ENCODE data around the gene OR51B6.
"Not testable (repeated sequence)": the region's sequence is repeated elsewhere in the genome, so short reads cannot be mapped to it uniquely, and the experiment has no call there.

OR51B6 gene

GRCh38 chr11:5351208-5351607 lies at the start of gene OR51B6:
OR51B6 (plus strand) TSS chr11:5351508; CDS start chr11:5351508, 0 bp downstream.
- Histone ChIP-seq H3K4me1 (ENCODE audit: insufficient read depth, low read length) (no peaks in the 10 kb centered on the region), H3K36me3 (ENCODE audit: insufficient read depth, low read length) (no peaks in the 10 kb centered on the region), H3K4me3 (ENCODE audit: low read depth in 1 of 2, low read length in 2 of 2) (no peak within 1 kb of the TSS), H3K27ac (ENCODE audit: low read depth, low read length) (no peak within 1 kb of the TSS), H3K9me3 (ENCODE audit: low read length) (no peaks in the 10 kb centered on the region), H3K27me3 (ENCODE audit: control insufficient read depth in 1 of 2, insufficient read depth in 2 of 2, low read length in 2 of 2) (no peaks in the 10 kb centered on the region), H3K9ac (ENCODE audit: low read length) (no peak within 1 kb of the TSS)

- Histone ChIP-seq H3K27ac (ENCODE audit: low read depth, low read length) (no peak within 1 kb of the TSS), H3K9ac (ENCODE audit: low read length) (no peak within 1 kb of the TSS), H3K9me3 (ENCODE audit: low read length) (no peaks in the 10 kb centered on the region), H3K4me1 (ENCODE audit: insufficient read depth, low read length) (no peaks in the 10 kb centered on the region), H3K27me3 (ENCODE audit: control insufficient read depth in 1 of 2, insufficient read depth in 2 of 2, low read length in 2 of 2) (no peaks in the 10 kb centered on the region), H3K36me3 (ENCODE audit: insufficient read depth, low read length) (no peaks in the 10 kb centered on the region), H3K4me3 (ENCODE audit: low read depth in 1 of 2, low read length in 2 of 2) (no peak within 1 kb of the TSS)
Observed at GRCh38 chr11:5301846-5302245, 49.5 kb upstream of the OR51B6 start, which contains the start of gene OR51B4. OR51B4 (minus strand) TSS chr11:5301946; CDS start chr11:5301946, 0 bp downstream.

GRCh38 chr11:5303626-5304025 lies 47.7 kb upstream of the OR51B6 start:
- Histone ChIP-seq H3K4me3 (ENCODE audit: low read depth in 1 of 2, low read length in 2 of 2) (no peak overlapping the region), H3K9ac (ENCODE audit: low read length) (no peak overlapping the region), H3K36me3 (ENCODE audit: insufficient read depth, low read length) (no peaks in the 10 kb centered on the region), H3K27me3 (ENCODE audit: control insufficient read depth in 1 of 2, insufficient read depth in 2 of 2, low read length in 2 of 2) (no peaks in the 10 kb centered on the region), H3K4me1 (ENCODE audit: insufficient read depth, low read length) (no peaks in the 10 kb centered on the region), H3K9me3 (ENCODE audit: low read length) (no peaks in the 10 kb centered on the region), H3K27ac (ENCODE audit: low read depth, low read length) (no peak overlapping the region)

GRCh38 chr11:5304046-5304445 lies 47.3 kb upstream of the OR51B6 start:
- Histone ChIP-seq H3K9me3 (ENCODE audit: low read length) (no peaks in the 10 kb centered on the region), H3K36me3 (ENCODE audit: insufficient read depth, low read length) (no peaks in the 10 kb centered on the region), H3K27me3 (ENCODE audit: control insufficient read depth in 1 of 2, insufficient read depth in 2 of 2, low read length in 2 of 2) (no peaks in the 10 kb centered on the region), H3K4me1 (ENCODE audit: insufficient read depth, low read length) (no peaks in the 10 kb centered on the region), H3K4me3 (ENCODE audit: low read depth in 1 of 2, low read length in 2 of 2) (no peak overlapping the region), H3K9ac (ENCODE audit: low read length) (no peak overlapping the region), H3K27ac (ENCODE audit: low read depth, low read length) (no peak overlapping the region)

- H3K9me3 ChIP-seq (ENCODE audit: low read length), result no peaks in the 10 kb centered on the region
- no peaks in the 10 kb centered on the region for H3K4me1 ChIP-seq (ENCODE audit: insufficient read depth, low read length)
- no peaks in the 10 kb centered on the region for H3K27me3 ChIP-seq (ENCODE audit: control insufficient read depth in 1 of 2, insufficient read depth in 2 of 2, low read length in 2 of 2)
- no peak overlapping the region for H3K4me3 ChIP-seq (ENCODE audit: low read depth in 1 of 2, low read length in 2 of 2)
- H3K36me3 ChIP-seq (ENCODE audit: insufficient read depth, low read length), result no peaks in the 10 kb centered on the region
- H3K27ac ChIP-seq (ENCODE audit: low read depth, low read length), result no peak overlapping the region
- no peak overlapping the region for H3K9ac ChIP-seq (ENCODE audit: low read length)
Observed at GRCh38 chr11:5307256-5308019, 43.9 kb upstream of the OR51B6 start.

DNA sequence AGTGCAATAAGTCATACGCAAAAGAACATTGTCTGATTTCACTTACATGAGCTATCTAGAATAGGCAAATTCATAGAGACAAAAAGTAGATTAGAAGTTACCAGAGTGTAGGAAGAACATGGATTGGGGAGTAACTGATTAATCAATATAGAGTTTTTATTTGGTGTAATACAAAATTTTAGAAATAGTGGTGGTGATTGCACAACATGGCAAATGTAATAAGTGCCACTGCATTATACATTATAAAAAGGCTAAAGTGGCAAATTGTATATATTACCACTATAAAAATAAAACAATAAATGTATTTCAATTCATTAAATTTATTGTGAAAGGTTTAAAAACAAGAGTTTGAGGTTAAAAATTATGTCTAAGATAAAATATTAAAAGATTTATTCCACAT lies 40.9 kb upstream of the OR51B6 start:
- Histone ChIP-seq H3K36me3 (ENCODE audit: insufficient read depth, low read length) (no peaks in the 10 kb centered on the region), H3K9me3 (ENCODE audit: low read length) (no peaks in the 10 kb centered on the region), H3K27ac (ENCODE audit: low read depth, low read length) (no peak overlapping the region), H3K27me3 (ENCODE audit: control insufficient read depth in 1 of 2, insufficient read depth in 2 of 2, low read length in 2 of 2) (no peaks in the 10 kb centered on the region), H3K4me1 (ENCODE audit: insufficient read depth, low read length) (no peaks in the 10 kb centered on the region), H3K4me3 (ENCODE audit: low read depth in 1 of 2, low read length in 2 of 2) (no peak overlapping the region), H3K9ac (ENCODE audit: low read length) (no peak overlapping the region)

- H3K36me3 ChIP-seq (ENCODE audit: insufficient read depth, low read length); H3K27me3 ChIP-seq (ENCODE audit: control insufficient read depth in 1 of 2, insufficient read depth in 2 of 2, low read length in 2 of 2); H3K4me3 ChIP-seq (ENCODE audit: low read depth in 1 of 2, low read length in 2 of 2); H3K9ac ChIP-seq (ENCODE audit: low read length); H3K9me3 ChIP-seq (ENCODE audit: low read length); H3K27ac ChIP-seq (ENCODE audit: low read depth, low read length); H3K4me1 ChIP-seq (ENCODE audit: insufficient read depth, low read length): not testable (repeated sequence)
Observed at GRCh38 chr11:5313326-5314023, 37.8 kb upstream of the OR51B6 start.

DNA sequence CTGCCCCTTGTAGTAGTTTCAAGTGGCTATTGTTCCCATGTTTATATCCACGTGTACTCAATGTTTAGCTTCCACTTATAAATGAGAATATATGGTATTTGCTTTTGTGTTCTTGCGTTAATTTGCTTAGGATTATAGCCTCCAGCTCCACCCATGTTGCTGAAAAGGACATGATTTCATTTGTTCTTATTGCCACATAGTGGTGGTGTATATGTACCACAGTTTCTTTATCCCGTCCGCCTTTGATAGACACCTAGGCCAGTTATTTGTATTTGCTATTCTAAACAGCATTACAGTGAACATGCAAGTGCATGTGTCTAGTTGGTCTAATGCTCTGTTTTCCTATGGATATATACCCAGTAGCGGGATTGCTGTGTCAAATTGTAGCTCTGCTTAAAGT lies 34.0 kb upstream of the OR51B6 start:
- Histone ChIP-seq H3K4me1 (ENCODE audit: insufficient read depth, low read length) (no peaks in the 10 kb centered on the region), H3K27me3 (ENCODE audit: control insufficient read depth in 1 of 2, insufficient read depth in 2 of 2, low read length in 2 of 2) (no peaks in the 10 kb centered on the region), H3K27ac (ENCODE audit: low read depth, low read length) (no peak overlapping the region), H3K9ac (ENCODE audit: low read length) (no peak overlapping the region), H3K4me3 (ENCODE audit: low read depth in 1 of 2, low read length in 2 of 2) (no peak overlapping the region), H3K9me3 (ENCODE audit: low read length) (no peaks in the 10 kb centered on the region), H3K36me3 (ENCODE audit: insufficient read depth, low read length) (no peaks in the 10 kb centered on the region)

DNA sequence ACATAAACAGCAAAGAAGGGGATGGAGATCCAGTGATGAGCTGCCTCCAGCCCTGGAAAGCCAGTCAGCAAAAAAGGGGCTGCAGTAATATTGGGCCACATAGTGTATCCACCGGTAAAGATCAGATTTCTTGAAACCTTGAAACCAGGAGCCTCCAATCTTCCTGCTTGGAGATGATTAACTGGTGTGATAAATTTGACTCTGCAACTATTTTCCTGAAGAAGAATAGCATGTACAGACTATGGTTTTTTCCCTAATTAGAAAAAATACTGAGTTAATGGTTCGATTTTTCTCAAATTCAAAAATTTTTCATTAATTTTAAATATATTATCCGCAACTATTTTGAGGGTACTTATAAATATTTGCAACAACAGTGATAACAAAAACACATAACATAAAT lies 27.1 kb upstream of the OR51B6 start, which contains the start of gene OR51B2:
TSS of gene OR51B2 (minus strand) at position 101 of the 400 bp plus-strand sequence. CDS start at position 101, 0 bp downstream.
- no peaks in the 10 kb centered on the region for H3K4me1 ChIP-seq (ENCODE audit: insufficient read depth, low read length)
- no peaks in the 10 kb centered on the region for H3K9me3 ChIP-seq (ENCODE audit: low read length)
- no peaks in the 10 kb centered on the region for H3K36me3 ChIP-seq (ENCODE audit: insufficient read depth, low read length)
- no peak within 1 kb of the TSS for H3K9ac ChIP-seq (ENCODE audit: low read length)
- no peaks in the 10 kb centered on the region for H3K27me3 ChIP-seq (ENCODE audit: control insufficient read depth in 1 of 2, insufficient read depth in 2 of 2, low read length in 2 of 2)
- no peak within 1 kb of the TSS for H3K4me3 ChIP-seq (ENCODE audit: low read depth in 1 of 2, low read length in 2 of 2)
- H3K27ac ChIP-seq (ENCODE audit: low read depth, low read length), result no peak within 1 kb of the TSS

DNA sequence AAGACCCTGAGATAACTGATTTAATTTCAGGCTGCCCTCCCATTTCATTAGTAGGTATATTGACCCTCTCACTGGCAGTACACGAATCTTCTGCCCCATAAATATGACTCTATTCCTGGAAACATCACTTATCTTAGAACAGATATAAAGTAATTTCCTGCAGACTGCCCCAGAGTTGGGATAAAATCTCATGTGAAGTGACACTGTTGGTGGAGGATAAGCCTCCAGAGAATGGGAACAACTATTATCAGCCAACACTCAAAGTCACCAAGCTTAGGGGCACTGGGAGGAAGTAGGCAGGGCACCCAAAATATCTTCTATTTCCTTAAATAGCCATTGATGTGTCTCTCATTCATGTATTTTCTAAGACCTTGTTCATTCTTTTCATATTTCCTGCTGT lies 16.1 kb upstream of the OR51B6 start:
- no peak overlapping the region for H3K27ac ChIP-seq (ENCODE audit: low read depth, low read length)
- no peaks in the 10 kb centered on the region for H3K27me3 ChIP-seq (ENCODE audit: control insufficient read depth in 1 of 2, insufficient read depth in 2 of 2, low read length in 2 of 2)
- H3K9ac ChIP-seq (ENCODE audit: low read length), result no peak overlapping the region
- no peaks in the 10 kb centered on the region for H3K9me3 ChIP-seq (ENCODE audit: low read length)
- no peaks in the 10 kb centered on the region for H3K36me3 ChIP-seq (ENCODE audit: insufficient read depth, low read length)
- no peaks in the 10 kb centered on the region for H3K4me1 ChIP-seq (ENCODE audit: insufficient read depth, low read length)
- no peak overlapping the region for H3K4me3 ChIP-seq (ENCODE audit: low read depth in 1 of 2, low read length in 2 of 2)

- Histone ChIP-seq H3K4me1 (ENCODE audit: insufficient read depth, low read length) (no peaks in the 10 kb centered on the region), H3K9me3 (ENCODE audit: low read length) (no peaks in the 10 kb centered on the region), H3K27ac (ENCODE audit: low read depth, low read length) (no peak overlapping the region), H3K27me3 (ENCODE audit: control insufficient read depth in 1 of 2, insufficient read depth in 2 of 2, low read length in 2 of 2) (no peaks in the 10 kb centered on the region), H3K4me3 (ENCODE audit: low read depth in 1 of 2, low read length in 2 of 2) (no peak overlapping the region), H3K9ac (ENCODE audit: low read length) (no peak overlapping the region), H3K36me3 (ENCODE audit: insufficient read depth, low read length) (no peaks in the 10 kb centered on the region)
Observed at GRCh38 chr11:5336331-5336730, 15.0 kb upstream of the OR51B6 start.

All from muscle layer of colon (tissue), 2 donors.